GM19025 (cell line): ENCODE data around the gene WWOX.
A peak's percentile ranks its signal among the peaks of the same experiment; 100 is the strongest.

ENCODE experiments used
- ATAC-seq: cut with Tn5 transposase; IDR thresholded peaks from one replicate; pipeline ENCODE4 v1.9.1; 2021; ENCODE audit warnings: mild to moderate bottlenecking, low read depth, moderate library complexity; ENCODE audit not compliant: unreplicated experiment

WWOX gene

DNA sequence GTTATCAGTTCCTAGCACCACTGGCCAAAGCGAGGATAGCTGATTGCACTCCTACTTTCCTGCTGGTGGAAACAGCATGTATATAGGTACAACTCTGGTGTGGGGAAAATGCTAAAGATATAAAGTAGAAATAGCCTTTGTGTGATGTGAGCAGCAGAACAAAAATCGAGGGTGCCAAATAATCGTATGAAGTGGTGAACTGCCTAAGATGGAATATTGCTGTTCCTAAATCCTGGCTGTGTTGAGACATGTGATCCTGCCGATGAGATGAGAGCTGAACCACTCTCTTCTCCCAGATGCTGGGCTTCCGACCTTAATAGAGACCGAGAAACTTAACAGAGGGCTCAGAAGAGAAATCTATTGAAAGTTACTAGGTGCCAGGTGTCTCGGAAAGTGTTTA is 117.8 kb downstream of the WWOX start:
- ATAC-seq, result no peak

DNA sequence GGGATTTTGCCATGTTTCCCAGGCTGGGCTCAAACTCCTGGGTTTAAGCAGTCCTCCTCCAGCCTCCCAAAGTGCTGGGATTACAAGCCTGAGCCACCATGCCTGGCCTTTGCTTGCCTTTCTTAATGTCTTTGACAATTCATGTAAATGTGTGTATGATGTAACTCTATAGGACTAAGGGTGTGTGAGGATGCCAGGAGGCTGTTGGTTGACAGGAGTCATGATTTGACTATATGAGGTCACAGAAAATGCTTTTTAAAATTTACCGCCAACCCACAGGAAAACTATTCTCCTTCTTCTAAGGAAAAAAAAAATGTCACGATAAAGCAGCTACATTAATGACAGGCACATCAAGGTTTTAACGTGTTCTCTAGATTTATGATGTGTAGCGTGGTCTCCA is 118.8 kb downstream of the WWOX start:
- ATAC-seq, result no peak

DNA sequence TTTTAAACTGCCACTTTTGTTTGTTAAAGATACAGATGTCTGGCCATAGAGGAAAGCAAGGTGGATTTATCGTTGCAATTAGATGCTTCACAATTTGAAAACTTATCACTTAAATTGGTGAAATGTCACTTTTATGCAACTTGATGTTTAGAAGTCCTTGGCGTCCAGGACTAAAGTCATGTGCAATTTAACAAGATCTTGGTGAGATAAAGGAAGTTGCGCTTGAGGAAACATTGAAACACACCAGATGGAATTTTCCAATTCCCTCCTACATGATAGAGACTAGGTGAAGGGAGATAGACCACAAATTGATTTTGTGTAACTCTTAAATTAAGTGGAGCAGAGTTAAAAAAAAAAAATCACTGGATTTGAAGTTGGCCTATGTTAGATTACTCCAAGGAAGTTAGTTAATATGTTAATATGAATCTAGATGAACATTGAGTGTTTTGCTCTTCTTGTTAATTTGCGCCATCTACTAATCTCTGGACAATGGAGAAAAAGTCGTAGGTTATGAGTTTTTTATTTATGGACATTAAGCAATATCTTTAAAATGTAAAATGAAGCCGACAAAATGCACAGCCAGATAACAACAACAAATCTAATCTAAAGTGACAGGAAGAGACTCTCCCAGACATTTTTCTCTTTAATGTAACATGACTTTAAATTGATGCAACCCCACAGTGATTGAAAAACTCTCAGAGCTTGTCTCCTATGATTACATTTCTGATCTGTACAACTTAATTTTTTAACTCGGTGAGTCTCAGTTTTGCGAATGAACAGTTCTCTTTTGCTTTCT is 119.6 kb downstream of the WWOX start:
- no peak for ATAC-seq

DNA sequence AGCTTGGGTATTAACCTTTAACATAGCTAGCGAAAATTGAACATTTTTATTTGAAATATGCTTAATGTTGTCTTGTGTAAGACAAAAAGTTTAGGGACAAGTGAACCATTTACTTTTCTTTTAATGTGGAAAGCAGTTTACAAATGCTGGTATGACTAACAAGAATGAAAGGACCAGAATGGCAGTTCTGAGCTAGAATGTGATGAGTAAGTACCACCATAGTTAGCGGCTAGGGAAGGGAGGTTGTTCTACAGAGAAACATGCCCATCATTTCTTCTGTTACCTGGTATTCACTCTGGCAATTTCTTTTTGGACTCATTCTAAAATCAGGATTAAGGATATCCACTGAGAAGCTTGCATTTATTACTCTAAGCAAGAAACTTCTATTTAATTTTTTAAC is 121.1 kb downstream of the WWOX start:
- no peak for ATAC-seq

DNA sequence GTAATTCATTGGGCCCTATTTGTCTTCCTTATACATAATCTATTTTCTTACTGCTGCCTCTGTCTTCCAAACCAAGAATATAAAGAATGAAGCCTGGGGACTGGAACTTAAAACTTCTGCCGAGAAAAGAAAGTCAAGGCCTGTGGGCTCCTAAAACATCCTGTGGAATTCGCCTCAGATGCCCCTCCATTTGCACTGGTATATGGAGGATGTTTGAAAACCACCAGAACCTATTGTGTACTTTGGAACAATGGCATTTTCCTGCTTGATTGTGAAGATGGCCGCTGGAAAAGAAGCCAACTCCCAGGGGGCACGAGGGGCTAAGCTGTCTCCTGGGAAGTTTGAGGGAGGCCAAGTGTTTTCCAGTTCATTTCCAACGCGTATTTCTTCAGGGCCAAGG is 122.4 kb downstream of the WWOX start:
- ATAC-seq, result no peak

DNA sequence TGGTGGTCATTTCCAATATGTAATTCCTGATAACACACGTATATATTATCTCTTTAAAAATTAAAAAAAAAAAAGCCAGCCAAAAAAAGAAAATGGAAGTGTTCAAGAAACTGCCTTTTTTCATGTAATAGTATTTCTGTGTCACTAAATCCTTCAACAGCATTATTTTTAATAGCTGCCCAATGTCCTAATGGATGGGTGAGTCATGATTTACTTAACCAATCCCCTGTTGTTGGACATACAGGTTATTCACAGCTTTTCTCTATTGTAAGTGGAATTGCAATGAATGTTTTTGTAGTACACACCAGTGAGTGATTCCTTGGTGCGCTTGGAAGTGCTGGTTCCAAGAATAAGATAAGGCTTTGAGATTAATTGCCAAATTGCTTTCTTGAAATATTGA is 124.9 kb downstream of the WWOX start:
- no peak for ATAC-seq

DNA sequence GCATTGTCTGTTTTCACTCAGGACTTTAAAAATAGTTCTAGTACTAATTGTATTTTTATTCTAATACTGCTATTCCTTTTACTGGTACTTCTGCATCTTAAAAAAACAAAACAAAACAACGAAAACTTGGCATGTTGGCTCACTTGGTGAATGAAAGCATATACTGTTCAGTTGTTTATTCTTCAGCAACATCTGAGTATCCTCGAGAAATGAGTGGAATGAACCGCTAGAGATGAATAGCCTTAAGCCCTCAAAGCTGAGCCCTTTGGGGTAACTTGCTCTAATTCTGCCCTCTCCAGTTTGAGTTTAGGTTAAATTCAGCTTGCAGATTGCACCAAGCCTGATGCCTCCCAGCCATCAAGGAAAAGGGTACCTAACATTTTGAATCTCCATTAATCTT is 126.5 kb downstream of the WWOX start:
- no peak for ATAC-seq

DNA sequence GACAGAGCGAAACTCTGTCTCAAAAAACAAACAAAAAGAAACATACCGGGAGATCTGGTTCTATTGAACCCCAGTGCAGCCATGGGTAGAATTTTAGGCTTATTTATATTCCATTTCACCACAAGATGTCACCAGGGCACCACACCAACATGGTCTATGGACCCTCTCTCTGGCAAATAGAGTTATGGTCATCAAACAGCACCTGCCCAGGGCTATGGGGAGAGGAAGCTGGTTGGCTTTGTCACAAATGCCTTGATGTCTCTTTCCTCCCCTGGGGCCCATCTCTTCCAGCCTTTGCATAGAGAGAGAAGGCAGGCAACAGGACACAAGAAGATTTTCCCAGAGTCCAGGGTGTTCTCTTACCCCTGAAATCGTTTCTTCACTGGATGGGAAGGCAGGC is 128.4 kb downstream of the WWOX start:
- ATAC-seq, result no peak

DNA sequence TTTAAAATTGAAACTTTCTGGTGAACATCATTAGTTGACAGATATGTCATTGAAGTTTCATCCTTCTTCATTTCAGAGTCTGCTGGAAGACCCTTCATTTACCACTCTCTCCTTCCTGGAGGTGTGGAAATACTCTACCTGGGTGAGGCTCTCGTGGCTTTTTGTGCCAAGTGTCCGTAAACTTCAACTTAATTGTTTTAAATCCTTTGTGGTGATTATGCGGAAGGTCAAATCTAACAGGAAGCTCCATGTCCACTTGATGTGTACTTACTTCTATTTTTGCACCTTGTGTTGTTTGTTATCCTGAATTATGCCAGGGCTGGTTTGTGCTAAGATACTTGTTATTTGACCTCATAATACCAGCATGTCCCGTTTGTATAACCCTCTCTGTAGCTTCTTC is 129.2 kb downstream of the WWOX start:
- ATAC-seq, result no peak

DNA sequence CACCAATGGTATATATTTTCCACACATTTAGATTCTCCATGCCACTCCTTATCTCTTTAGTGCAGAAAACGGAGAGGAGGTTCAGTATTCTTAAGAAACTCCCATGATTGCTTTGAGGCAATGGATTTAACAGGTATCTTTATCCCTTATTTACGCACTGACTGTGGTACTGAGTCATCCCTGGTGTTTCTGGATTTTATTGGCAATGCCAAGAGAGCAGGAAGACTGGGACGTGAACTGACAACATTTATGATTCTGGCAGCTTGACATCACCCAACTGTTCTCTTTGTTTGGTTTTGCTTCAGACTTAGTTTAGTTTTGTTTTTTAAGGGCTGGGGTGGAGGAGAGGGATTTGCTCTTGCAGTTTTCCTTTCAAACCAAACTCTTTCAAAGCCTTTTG is 131.4 kb downstream of the WWOX start:
- ATAC-seq, result no peak

DNA sequence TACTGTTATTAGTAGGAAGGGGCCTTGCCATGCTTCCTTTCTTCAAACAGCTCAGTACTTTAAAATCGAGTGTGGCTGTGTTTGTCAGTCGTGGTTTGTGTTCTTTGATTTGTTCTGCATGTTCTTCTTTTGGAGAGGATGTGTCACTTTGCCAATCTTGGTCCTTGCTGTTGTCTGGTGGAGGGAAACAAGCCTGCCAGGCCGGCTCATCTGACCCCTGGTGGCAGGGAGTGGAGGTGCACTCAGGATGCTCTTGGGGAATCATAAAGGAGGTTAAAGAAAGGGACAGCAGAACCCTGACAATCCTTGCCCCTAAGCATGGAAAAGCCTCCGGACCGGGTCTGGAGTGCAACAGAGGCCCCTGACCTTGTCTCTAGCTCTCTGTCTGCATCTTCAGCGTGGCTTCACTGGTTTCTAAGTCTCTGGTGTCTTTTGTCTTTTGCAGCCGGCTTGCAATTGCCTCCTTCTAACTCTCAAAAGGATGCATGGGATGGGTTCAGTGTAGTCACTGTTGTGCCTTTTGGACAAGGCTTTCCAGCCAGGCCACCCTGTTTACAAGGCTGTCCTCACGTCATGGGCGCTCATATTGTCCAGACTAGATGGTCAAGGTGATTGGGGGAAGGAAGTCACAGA is 135.8 kb downstream of the WWOX start:
- peak; percentile 64 for ATAC-seq

DNA sequence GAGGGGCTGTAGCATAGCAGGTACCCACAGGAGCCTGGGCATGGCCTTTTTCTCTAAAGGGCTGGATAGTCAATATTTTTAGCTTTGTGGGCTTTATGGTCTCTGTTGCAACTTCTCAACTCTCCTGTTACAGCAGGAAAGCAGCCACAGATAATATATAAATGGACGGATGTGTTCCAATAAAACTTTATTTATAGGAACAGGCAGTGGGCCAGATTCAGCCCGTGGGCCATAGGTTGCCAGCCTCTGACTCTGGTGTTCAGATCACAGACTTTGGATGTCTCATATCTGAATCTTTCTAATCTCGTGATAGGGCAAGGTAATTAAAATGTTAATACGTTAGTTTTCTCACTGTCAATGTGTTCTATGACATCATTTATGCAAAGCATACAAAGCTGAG is 136.4 kb downstream of the WWOX start:
- ATAC-seq, result no peak

DNA sequence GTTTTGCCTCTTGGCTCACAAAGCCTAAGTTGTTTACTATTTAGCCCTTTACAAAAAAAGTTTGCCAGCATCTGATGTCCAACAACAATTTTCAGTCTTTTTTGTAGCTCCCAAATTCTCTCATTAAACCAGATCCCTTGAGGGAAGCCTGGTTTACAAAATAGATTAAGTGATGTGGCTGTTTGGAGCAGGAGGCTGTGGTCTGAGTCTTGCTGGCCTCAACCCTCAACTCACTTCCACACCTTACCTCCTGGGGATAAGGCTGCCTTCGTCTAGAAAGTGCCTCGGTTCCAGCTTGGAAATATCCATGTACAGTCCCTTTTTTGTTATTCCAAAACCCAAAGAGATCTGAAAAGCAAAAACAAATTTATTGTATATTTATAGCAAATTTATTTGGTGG is 138.4 kb downstream of the WWOX start:
- ATAC-seq, result no peak

DNA sequence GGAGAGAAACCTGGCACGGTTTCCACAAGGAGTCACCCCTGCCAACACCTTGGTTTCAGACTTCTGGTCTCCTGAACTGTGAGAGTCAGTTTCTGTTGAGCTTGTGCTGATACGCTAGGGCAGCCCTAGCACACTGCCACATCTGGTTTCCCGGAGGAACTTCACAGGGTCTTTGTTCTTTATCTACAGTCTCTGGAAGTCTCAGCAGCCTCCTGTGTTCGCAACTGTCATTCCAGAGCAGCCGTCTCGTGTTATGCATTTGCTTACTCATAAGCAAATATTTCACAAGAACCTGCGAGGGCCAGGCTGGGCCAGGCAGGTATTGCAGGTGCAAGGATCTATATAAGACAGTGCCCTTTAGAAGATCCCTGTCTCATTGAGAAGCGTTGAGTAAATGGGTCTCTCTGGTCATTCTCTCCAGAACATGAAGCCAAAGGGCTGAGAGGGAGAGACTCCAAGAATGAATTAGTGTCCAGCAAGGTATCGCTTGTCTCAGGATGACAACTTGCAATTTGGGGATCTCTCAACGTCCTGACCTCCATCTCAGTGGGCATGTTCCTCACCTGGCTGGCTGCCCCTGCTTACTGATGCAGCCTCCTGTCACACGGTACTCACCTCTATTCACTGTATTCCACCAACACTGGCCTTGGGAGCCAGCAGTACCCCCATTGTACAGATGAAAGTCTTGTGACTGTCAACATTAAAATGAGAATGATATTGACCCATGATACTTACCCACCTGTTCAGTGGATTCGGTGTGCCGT is 141.2 kb downstream of the WWOX start:
- ATAC-seq, result no peak

DNA sequence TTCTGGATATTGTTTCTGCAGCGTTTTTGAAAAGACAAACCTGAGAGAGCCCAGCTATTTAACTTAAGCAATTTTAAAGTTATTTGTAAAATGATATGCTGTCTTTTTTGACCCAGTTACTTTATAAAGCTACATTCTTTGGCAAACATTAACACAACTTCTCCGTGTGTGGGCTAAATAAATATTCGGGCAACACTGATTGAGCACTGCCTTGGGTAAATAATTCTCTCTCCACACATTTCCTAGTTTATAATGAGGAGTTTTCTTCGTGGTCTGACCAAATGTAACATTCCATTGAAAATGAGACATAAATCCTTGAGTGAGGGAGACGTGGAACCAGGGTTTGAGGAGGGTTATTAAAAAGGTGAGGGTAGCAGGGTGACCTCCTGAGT is 142.8 kb downstream of the WWOX start:
- no peak for ATAC-seq

DNA sequence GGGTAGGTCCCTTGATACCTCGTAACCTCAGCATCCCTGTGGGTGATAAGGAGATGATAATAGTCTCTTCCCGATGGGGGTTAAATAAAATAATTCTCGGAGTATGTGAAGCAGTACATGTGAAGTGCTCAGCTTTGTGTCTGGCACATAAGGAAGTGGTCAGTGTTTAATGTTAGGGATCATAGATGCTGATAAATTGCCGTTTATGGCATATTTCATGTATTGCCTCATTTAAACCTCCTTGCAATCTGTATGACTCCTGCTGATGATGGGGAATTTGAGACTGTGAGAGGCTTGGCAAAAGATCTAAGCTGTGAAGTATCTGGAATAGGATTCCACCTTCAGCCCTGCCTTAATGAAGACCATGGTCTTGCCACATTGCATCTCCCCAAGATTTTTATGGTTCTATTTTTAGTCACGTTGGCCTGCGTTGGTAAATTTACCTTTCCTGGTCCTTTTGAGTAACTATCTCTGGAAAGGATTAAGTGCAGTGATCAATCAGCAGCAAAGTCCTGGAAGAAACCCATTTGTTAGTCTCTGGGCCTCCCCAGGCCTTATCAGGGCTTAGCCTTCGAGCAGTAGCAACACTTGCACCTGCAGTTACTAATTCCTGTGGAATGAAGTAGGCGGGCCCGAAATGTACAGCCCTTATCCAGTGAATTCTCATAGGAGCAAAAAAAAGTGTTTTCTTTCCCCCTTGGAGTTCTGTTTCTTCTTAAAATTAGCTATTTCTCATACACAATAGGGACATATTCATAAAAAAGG is 144.9 kb downstream of the WWOX start:
- no peak for ATAC-seq

DNA sequence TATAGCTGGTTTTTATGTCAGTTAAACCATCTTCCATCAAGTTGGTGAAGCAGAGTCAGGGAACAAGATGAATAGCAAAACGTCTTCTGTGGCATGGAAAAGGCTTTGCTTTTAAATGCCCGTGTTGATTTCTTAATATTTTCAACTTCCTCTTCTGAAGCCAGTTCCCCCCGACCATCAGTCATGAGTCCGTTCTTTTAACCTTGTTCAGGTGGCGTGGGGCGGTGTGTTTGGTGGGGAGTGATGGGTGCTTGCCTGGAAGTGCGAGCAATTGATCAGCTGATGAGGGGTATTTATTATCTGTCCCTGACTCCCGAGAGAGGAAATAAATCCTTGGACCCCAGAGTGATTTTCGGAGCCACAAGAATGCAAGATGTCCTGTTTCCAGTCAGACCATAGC is 147.1 kb downstream of the WWOX start:
- ATAC-seq, result no peak

DNA sequence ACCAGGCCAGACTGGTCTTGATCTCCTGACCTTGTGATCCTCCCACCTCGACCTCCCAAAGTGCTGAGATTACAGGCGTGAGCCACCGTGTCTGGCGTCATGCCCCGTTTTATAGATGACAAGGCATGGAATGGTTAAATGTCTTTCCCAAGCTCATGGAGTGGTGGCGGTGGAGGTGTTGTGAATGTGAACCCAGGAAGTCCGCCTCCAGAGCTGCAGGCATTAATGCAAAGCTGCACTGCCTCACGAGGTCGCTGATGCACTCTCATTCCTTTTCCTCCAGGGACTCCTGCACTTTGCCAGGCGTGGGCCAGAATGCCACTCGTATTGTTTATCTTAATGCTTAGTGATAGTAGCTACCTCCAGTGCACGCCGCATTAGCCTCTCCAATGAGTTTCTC is 149.6 kb downstream of the WWOX start:
- ATAC-seq, result no peak

DNA sequence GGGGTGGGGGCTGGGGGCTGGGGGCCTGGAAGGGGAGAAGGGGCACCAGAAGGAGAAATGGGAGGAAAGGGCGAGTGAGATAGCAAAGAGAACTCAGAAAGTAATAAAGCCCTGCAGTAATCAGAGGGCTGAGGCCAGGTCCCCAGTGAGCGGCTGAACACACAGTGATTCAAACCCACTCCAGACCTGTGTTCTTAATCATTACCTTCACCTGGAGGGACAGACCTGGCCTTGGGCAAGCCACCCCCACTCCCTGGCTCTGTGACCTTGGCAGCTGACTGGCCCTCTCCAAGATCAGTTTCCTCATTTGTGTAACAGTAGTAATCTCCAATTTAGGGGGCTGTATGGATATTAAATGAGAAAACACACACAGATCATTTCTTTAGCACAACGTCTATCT is 150.4 kb downstream of the WWOX start:
- no peak for ATAC-seq

DNA sequence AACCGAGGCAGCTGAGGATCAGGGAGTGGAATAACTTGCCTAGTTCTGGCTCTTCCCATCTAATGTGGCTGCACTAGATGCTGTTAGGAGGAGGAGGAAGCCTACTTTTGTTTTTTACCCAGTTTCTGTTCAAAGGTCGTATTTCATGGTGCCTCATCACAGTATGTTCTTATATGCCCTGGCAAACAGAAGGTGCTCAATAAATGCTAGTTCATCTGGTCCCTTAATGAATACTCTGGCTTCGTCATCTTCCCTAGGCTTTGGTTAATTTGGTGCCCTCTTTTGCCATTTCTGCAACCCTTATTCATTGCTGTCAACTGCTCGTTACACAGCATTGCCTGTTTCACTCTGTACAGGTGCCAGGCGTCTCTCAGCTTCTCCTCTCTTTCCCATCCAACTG is 151.7 kb downstream of the WWOX start:
- ATAC-seq, result no peak

DNA sequence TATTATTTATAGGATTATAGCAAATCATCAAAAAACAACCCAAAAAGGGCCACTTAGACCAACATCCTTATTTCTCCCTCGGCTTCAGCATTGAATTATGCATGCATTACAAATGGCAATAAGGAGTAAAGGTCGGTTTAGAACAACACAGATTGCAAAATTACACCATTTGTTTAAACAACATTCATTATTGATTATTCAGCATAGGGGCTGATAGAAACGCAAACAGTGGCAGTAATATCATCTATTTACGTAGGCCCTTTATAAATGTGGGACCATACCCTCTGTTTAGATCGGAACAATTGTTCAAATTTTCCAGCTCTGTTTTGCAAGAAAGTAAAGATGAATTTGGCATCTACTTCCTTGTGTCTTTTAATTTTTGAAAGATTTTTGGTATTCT is 153.3 kb downstream of the WWOX start:
- no peak for ATAC-seq
